KG1 (cell line): ENCODE results near the gene MYO1C.

Source experiments
- DNase-seq: peaks from one replicate; lab custom pipeline; 2025; lab: John Stamatoyannopoulos, UW

Gene MYO1C

DNA sequence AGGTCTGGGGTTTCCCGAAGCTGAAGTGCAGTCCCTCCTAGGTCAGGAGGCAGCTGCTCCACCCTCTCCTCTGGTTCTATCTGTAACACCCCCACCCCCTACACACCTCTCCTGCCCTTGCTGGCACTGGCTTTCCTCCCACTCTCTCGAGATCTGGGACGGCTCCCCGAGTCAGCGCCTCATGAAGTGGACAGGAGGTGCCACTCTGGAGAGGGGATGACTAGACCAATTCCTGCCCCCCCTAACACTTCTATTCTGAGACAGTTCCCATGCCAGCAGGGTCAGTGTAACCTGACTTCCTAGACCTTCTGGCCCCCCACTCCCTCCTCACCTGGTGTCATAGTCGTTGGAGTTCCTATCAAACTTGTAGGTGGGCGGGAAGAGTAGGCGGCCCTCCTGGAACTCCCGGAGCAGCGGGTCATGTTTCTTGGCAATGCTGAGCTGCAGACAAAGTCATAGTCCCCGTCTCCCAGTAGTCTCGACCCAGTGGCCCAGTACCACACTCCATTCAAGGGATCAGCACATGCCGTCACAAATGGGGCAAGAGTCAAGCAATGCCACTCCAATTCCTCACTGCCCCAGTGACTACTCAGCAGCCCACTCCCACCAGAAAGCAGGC is 14.3 kb upstream of the MYO1C start:
- no peak for DNase-seq

DNA sequence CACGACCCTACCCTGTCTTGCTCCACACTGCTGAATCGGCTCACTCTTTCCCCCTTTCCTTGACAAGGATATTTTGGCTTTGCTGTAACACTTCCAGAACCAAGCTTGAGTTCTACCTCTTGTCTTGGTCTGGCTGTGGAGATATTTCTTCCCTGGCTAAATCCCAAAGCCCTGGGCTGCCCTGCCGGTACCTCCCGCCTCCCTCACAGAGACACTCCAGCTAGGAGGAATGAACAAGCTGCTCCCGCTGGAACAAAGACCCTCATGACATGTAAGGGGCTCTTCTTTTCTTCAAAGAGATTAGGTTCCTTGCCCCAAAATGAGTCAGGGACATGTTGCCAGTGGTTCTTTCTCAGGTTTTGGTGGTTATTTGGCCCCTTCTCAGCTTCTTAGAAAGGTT is 13.1 kb upstream of the MYO1C start:
- no peak for DNase-seq

DNA sequence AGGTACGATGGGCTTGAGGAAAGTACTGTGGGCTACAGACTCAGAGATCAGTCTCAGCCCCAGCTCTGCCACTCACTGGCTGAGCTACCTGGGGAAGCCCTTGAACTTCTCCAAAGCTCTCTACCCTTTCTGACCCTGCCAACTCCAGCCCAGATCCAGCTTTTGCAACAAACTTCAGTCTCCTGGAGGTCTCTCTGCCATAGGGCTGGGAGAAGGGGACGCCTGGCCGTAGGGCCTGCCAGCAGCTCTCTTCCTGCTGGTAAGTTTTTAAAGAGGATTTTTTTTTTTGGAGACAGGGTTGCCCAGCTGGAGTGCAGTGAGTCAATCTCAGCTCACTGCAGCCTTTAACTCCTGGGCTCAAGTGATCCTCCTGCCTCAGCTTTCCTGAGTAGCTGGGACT is 12.4 kb upstream of the MYO1C start:
- no peak for DNase-seq

DNA sequence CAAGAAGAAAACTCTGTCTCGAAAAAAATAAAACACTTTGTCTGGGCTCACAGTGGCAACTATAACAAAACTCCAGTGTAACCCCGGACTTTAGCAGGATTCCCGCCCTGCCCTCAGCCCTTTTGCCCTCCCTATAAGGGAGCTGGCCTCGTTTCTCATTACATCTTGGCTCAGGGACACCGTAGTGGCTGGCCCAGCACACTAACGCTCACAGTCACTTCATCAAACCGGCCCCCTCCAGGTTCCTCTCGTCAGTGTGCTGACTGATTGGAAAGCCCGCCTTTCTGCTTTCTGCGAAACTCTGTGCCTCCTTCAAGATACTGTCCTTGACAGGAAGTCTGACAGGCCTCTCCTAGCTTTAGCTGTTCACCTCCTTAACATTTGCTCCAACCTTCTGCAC is 11.2 kb upstream of the MYO1C start:
- DNase-seq: no peak

DNA sequence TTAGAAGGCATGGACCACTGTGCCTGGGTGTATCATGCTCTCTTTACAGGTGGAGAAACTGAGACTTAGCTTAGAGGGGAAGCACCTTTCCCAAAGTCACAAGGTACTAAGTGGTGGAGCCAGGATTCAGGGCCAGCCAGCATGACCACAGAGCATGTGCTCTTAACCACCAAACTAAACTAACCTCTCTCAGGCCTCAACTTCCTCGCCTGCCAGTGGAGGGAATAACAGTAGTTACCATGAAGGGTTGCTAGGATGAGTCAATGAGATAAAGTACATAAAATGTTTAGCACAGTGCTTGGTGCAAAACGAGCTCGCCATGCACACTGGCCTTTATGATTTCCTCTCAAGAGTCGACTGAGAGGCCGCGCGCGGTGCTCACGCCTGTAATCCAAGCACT is 6.4 kb upstream of the MYO1C start:
- DNase-seq: no peak

DNA sequence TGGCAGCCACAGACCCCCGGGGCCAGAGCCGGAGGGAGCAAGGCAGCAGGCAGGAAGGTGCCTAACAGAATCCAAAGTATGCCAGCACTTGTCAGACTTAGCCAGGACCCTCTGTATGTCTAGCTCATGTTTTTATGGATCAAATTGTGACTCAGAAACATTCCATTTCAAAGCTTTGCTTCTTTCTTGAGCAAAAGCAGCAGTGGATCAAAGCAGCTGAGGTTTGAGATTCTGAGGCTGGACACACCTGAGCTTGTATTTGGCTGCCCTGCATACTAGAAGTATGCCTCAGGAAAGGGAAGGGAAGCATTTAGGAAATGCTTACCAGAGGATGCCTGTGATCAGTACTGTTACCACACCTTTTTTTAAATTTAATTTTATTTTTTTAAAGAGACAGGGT is 5.7 kb upstream of the MYO1C start:
- no peak for DNase-seq

DNA sequence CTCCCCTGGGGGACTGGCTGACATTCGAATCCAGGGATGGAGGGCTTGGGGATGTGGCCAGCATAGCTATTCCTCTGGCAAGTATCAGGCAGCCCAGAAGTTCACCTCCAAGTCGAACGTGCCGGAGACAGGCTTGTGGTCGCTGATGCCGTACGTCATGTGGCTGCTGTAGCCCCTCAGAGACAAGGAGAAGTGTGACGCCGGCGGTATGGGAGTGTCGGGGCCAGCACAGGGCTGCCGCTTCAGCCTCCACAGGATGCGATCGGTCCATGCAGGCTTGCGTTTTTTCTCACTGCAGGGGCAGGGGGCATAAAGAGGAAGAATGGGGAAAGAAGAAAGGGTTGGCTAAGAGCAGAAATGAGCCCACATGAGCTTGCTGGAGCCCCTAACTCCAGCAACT is 5.3 kb upstream of the MYO1C start:
- DNase-seq: no peak

DNA sequence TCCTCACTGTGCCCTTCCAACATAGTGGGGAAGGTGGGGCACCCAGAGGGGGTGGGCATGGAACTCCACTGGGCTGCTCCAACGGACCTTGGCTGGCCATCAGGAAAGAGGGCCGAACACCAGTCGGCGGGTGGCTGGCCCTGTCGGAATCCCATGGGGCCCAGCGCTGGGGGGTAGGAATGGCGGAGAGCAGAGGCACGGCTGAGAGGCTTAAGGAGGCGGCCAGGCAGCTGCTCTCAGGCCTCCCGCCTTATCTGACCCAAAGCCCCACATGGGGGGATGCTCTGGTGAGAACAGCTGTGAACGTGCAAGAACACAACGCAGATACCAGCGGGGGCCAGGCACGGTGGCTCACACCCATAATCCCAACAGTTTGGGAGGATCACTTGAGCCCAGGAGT is 4.4 kb upstream of the MYO1C start:
- no peak for DNase-seq

DNA sequence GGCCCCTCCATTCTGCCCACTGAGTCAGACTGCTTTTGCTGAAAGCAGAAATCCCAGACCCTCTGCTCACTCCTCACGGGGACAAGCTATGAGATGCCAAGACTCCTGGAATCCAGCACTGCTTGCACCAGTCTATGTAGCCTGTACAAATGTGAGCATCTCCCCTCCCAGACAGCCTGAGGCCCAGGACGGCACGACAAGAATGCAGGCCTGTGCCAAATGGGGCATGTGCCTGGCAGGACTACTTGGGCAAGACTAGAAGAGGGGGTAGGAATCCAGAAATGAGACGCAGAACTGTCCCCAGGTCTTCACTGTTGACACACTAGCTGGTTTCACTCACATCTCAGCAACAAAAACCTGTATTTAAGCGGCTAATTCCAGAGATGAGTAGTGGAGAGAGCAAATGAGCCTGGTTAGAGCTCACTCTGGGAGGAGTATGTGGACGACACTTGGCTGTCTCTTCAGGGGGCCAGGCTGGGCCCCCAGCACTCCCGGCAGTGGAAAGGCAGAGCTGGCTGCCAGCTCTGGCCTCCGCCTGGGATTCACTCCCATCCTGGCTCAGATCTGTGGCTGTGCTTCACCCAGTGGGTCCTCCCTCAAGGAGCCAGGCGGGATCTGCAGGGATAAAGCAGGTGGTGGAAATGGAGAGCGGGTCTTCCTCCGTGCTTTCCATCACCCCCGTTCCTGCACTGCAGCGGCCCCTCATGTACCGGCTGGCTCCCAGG is 2.9 kb upstream of the MYO1C start:
- DNase-seq: no peak

DNA sequence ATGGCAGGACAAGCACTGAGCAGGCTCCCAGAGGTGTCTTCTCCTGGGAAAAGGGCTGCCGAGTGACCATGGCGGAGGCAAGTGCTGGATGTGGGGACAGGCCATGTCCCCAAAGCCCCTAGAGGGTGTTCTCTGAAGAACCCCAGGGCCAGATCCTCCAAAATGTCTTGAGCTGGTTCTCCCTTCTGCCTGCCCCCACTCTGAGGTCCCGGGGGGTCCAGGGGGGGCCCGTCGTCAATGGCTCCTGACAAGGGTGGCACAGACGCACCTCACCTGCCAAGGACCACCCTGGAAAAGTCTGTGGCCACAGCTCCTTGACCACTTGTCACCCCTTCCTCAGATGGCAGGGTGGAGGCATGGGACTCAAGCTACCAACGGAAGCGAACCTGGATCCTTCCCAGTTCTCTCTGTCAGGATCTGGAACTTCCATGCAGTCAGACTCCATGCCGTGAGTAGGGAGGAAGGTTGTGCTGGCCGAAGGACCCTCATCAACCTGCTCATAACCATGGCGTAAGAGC is 2.3 kb upstream of the MYO1C start:
- DNase-seq: no peak

DNA sequence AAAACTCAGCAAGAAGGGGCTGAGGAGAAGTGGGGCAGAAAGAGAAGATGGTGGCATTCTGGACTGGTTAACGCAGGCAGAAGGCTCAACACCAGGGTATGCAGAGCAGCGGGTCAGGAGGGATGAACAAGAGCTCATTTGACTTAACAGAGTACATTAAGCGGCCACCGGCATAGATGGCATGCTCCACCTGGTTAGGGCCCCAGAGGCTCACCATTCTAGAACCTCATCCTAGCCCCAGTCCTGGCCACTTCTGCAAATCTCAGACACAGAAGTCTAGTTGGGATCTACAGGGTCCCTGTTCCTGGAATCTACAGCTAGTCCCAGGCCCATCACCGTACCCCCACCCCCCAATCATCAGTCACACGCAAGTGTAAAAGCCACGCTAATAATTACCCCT is 1.7 kb upstream of the MYO1C start:
- DNase-seq: no peak

DNA sequence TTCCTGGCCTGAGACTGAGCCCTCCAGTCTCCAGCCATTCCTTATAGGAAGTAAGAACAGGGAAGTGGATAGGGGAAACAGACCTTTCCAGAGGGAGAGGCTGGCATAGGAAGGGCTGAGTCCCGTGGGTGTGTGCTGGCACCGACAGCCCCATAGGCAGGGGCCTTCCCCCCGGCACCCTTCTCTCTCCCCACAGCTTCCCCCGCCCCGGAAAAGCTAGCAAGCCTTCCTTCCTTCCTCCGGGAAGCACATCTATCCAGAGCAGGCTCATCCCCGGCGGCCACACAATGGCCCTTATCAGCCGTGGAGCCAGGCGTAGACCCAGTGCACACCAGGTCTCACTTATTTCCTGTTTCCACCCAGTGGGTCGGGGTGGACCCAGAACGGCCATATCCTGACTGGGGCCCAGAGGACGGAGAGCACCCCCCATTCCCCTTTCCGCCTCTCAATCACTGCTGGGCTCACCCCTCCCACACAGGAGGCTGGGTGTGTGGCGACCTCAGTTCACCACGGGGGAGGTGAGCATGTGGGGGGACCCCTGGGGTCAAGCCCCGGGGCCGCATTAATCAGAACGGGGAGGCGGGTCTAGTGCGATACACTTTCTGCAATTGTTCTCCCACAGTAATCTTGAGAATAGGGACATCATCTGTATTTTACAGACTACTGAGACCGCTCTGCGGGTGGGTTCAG is 950 bp upstream of the MYO1C start:
- DNase-seq: no peak

DNA sequence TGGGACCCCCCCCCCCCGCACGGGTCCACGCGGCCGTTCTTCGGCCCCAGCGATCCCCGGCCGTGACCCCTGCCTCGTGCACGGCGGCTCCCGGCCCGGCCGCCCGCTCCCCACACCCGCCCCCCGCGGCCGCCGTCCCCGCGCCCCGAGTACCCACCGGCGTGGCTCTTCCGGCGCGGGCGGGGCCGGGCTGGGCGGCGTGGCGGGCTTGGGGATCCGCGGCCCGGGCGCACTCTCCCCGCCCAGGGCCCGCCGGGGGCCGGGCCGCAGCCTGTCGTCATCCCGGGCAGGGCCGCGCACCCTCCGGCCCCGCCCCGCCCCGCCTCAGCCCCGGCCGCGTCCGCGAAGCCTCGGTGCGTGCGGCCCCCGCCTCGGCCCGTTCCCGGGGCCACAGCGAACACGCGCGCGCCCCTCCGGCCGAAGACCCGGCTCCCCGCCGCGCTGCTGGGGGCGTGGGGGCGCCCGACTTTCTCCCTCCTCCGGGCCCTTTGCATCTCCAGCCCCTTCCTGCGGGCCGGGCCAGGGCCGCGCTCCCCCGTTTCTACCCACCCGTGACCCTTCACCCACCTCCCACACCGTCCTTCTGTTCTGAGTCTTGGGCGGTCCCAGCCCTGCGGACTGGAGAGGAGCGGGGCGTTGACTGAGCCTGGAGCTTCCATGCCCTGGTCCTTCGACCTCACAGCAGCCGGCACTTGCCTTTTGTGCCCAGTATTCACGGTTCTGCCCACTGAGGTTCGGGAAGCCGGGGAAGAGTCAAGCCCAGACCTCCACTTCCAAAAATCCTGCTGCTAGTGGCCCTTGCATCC is 840 bp downstream of the MYO1C start:
- no peak for DNase-seq

DNA sequence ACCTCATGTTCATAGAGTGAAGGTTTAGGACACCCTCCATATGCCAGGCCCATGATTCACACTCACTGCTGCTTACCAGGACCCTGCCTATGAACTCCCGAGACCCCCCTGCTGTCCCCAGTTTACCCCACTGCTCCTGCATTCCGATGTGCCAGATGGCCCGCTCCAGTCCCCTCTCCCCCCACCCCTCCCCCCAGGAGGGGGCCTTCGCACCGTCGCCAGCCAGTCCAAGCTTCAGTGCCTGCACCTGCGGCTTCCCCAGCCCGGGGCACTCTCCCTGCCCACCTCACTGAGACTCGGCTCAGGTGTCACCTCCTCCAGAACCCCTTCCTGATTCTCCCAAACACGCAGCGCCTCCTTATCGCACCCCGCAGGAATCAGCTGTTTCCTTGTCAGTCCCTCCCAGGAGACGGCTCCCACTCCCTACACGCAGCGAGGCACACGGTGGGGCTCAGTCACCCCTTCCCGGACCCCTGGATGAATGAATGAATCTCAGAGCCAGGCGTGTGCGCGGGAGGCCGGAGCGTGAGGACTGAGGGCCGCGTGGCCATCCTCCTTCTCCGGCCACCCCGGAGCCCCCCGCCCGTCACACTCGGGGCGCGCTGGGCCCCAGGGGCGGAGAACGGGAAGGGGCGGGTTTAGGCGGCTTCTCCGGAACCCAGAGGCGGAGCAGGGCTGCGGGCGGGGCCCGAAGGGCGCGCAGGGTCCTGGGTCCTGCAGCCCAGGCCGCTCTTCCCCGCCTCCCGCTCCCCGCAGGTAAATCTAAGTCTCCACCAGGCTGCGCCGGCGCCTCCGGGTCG is 1.6 kb downstream of the MYO1C start:
- peak; percentile 1 for DNase-seq

DNA sequence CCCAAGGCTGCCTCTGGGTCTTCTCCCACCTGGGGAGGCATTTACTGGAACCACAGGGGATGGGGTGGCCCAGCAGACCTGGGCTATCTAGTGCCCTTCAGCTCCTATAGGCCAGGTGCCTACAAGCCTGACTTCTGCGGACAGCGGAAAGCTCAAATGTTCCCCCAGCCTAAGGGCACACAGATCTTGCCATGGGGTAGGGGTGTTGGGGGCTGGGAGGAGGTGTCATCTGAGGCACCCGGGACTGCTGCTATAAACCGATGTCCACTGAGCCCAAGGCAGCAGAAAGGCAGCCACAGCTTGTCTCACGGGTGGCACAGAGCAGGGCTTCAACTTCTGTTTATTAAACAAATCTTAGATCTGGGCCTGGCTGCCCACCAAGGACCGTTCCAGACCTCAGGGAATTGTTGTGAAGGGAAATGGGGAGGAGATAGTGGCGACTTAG is 3.6 kb downstream of the MYO1C start:
- no peak for DNase-seq

DNA sequence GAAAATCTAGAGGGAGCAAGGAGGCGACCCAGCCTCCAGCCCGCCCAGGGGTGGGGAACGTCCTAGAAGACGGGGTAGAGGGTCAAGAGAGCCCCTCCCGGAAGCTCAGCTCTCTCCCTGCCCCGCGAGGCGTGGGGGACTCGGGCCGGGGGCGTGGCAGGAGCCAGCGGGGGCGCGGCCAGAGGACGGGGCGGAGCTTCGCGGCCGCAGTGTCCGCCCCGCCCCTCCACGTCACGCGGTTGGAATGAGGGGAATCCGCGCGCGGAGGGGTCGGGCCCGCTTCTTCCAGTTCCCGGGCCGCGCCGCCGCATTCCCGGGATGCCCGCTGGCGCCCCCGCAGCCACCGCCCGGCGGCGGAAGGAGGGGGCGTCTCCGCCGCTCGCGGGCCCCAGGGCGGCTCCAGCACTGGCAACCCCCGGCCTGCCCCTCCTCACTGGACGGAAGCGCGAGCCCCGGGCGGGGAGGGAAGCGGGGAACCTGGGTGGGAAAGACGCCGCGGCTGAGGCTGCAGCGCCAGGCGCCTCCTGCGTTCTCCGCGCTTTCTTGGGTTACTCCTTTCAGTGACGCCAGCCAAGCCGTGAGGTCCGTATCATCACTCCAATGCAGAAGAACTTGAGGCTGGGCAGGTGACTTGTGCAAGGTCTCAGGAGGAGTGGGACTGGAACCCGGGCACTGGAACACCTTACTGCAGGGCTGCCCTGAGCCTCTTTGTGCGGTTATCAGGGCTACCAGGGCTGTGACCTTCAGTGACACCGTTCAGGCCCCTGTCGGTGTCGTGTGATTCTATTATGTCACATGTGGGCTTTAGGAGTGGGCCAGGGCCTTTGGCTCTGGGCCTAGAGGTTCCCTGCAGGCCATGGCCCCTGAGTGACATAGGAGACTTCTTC is 4.3 kb downstream of the MYO1C start:
- no peak for DNase-seq

DNA sequence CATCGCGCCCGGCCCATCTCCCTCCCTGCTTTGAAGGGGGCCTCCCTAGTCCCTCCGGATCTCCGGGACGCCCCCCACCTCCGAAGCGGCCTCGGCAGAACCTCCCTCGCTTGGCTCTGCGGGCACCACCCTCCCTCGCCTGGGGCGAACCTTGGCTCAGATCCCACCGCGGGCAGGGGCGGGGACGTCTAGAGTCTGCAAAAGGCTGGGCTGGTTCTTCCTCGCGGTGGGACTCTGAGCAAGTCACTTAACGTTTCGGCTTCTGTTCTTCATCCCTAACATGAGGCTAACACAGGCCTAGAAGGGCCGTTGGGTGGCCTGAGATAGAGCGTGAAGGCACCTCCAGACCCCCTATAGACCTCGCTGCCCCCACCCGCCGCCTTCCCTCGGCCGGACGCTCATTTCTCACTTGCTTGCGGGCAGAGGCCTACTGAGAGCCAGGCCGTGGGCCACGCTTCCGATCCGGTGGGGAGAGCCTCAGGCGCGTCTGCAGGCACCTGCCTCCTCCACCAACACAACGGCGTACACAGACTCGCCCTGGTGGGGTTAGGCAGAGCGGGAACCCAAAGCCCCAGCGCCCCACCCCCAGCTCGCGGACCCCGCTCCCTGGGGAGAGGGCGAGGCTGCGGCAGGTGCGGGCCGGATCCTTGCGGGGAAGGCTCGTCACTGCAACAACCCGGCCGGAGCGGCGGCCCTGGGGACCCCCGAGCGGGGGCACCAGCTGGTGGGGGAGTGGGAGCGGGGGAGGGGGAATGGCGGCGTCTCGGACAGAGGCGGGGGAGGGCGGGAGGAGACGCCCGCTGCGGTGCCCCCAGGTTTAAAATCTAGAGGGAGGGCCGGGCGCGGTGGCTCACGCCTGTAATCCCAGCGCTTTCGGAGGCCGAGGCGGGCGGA is 5.4 kb downstream of the MYO1C start:
- DNase-seq: no peak

DNA sequence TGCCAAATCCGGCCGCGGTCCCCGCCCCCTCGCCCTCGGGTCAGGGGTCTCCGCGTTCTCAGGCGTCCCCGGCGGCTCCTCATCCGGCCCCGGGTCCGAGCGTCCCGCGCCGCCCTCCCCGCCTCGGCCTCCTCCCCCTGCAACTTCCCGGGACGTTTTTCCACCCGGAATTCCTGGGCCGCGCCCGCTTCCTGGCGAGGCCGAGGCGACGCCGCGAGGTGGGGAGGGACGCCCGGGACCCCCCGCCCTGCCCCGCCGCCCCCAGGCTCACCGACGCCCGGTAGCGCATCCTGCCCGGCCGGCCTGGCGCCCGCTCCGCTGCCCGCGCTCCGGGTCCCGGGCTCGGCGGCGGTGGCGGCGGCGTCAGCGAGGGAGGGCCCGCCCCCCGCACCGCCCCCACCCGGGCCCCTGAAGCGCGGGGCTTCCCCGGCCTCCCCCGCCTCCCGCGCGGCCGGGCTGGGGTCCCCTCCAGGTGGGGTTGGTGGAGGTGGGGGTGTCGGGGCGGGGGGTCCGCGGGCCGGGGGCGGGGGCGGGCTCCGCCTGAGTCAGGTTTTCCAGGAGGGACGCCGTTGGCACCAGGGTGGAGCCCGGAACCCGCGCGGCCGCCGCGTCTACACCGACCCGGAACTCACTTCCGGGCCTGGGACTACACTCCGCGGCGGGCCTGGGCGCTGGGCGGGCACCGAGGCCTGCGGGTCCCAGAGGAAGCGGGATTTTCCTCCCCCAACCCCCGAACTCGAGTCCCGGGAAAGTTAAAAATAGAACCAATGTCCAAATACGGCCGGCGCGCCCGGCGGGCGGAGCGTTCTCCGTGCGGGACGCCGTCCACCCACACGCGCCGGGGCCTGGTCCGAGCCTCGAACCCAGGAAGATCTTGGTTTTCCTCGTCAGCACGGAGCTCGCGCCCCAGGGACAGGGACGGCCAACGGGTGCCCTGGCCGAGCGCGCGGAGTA is 6.8 kb downstream of the MYO1C start:
- no peak for DNase-seq
